ENCODE data around the gene CORO1C.
A peak's percentile ranks its signal among the peaks of the same experiment; 100 is the strongest.
"Not testable (repeated sequence)": the region's sequence is repeated elsewhere in the genome, so short reads cannot be mapped to it uniquely, and the experiment has no call there.

The CORO1C gene

GRCh38 chr12:108731105-108731865 is at the start of gene CORO1C:
CORO1C (minus strand) TSS chr12:108731518; CDS start chr12:108701318, 30,200 bp downstream.
- DNase-seq = peak; percentile 89

- no peak for DNase-seq
Measured at GRCh38 chr12:108779998-108780688, 48.8 kb upstream of the CORO1C start.

GRCh38 chr12:108778053-108778452 is 46.7 kb upstream of the CORO1C start:
- no peak for DNase-seq

- DNase-seq = no peak
Measured at GRCh38 chr12:108777156-108777555, 45.8 kb upstream of the CORO1C start.

GRCh38 chr12:108773798-108774788 is 42.8 kb upstream of the CORO1C start:
- peak; percentile 66 for DNase-seq

- DNase-seq = no peak
Measured at GRCh38 chr12:108772891-108773797, 41.8 kb upstream of the CORO1C start.

GRCh38 chr12:108772247-108772646 is 40.9 kb upstream of the CORO1C start:
- peak; percentile 56 for DNase-seq

- not testable (repeated sequence) for DNase-seq
Measured at GRCh38 chr12:108771835-108772234, 40.5 kb upstream of the CORO1C start.

- DNase-seq = no peak
Measured at GRCh38 chr12:108770963-108771362, 39.6 kb upstream of the CORO1C start.

- DNase-seq = no peak
Measured at GRCh38 chr12:108770269-108770829, 39.0 kb upstream of the CORO1C start.

- DNase-seq = no peak
Measured at GRCh38 chr12:108768591-108769500, 37.5 kb upstream of the CORO1C start.

GRCh38 chr12:108766294-108766693 is 35.0 kb upstream of the CORO1C start:
- DNase-seq = no peak

- no peak for DNase-seq
Measured at GRCh38 chr12:108765289-108765764, 34.0 kb upstream of the CORO1C start.

GRCh38 chr12:108764540-108765288 is 33.4 kb upstream of the CORO1C start:
- no peak for DNase-seq

- DNase-seq = no peak
Measured at GRCh38 chr12:108761226-108761625, 29.9 kb upstream of the CORO1C start.

GRCh38 chr12:108759924-108760323 is 28.6 kb upstream of the CORO1C start:
- DNase-seq = no peak

GRCh38 chr12:108757856-108758255 is 26.5 kb upstream of the CORO1C start:
- no peak for DNase-seq

- no peak for DNase-seq
Measured at GRCh38 chr12:108756421-108756820, 25.1 kb upstream of the CORO1C start.

GRCh38 chr12:108755481-108755880 is 24.2 kb upstream of the CORO1C start:
- no peak for DNase-seq

GRCh38 chr12:108753976-108754375 is 22.7 kb upstream of the CORO1C start:
- no peak for DNase-seq
